Mesendoderm (in vitro differentiated cells): Measurements from ENCODE around the gene TMEM14A.

Experiments
- DNase-seq: peaks from one replicate; pipeline ENCODE4 v3.0.0; 2013
- H2AK5ac ChIP-seq: 2 replicates; pipeline ENCODE4 v1.6.1; 2013; ENCODE audit warnings: low read length, inconsistent platforms
- H2BK120ac ChIP-seq: 2 replicates; pipeline ENCODE4 v1.6.1; 2013; ENCODE audit warnings: low read depth, mild to moderate bottlenecking, low read length, moderate library complexity, mixed read lengths
- H2BK15ac ChIP-seq: replicated peaks from 2 replicates; pipeline ENCODE4 v1.6.1; 2013; ENCODE audit warnings: low read depth, mild to moderate bottlenecking, moderate library complexity
- H2BK5ac ChIP-seq: 2 replicates; pipeline ENCODE4 v1.6.1; 2013; ENCODE audit warnings: low read length, inconsistent platforms
- H3K18ac ChIP-seq: 2 replicates; pipeline ENCODE4 v1.6.1; 2013; ENCODE audit warnings: mild to moderate bottlenecking, low read length, mixed read lengths
- H3K23ac ChIP-seq: one replicate; pipeline ENCODE4 v1.6.1; 2013; ENCODE audit warnings: low read length
- H3K27ac ChIP-seq: 2 replicates; pipeline ENCODE4 v1.5.1; 2013; ENCODE audit warnings: low read depth, mild to moderate bottlenecking, inconsistent platforms, low read length, moderate library complexity
- H3K27me3 ChIP-seq: 2 replicates; pipeline ENCODE4 v1.6.1; 2013; ENCODE audit warnings: low read length, control low read depth, mild to moderate bottlenecking, inconsistent platforms; ENCODE audit not compliant: insufficient read depth, poor library complexity
- H3K36me3 ChIP-seq: 2 replicates; pipeline ENCODE4 v1.6.1; 2013; ENCODE audit warnings: low read length, inconsistent platforms; ENCODE audit not compliant: control insufficient read depth, insufficient read depth
- H3K4ac ChIP-seq: one replicate; pipeline ENCODE4 v1.6.1; 2013; ENCODE audit warnings: low read depth, mild to moderate bottlenecking, low read length, moderate library complexity
- H3K4me1 ChIP-seq: 2 replicates; pipeline ENCODE4 v1.6.1; 2013; ENCODE audit warnings: low read depth, low read length, inconsistent platforms; ENCODE audit not compliant: control insufficient read depth
- H3K4me2 ChIP-seq: 2 replicates; pipeline ENCODE4 v1.6.1; 2013; ENCODE audit warnings: low read length
- H3K4me3 ChIP-seq: 2 replicates; pipeline ENCODE4 v1.5.1; 2013; ENCODE audit warnings: mild to moderate bottlenecking, low read length
- H3K56ac ChIP-seq: one replicate; pipeline ENCODE4 v1.6.1; 2013; ENCODE audit warnings: low read length
- H3K79me1 ChIP-seq: 2 replicates; pipeline ENCODE4 v1.6.1; 2013; ENCODE audit warnings: low read length, inconsistent platforms
- H3K79me2 ChIP-seq: 2 replicates; pipeline ENCODE4 v1.6.1; 2013; ENCODE audit warnings: mild to moderate bottlenecking, low read length; ENCODE audit not compliant: control insufficient read depth, insufficient read depth
- H3K9ac ChIP-seq: 2 replicates; pipeline ENCODE4 v1.6.1; 2013; ENCODE audit warnings: low read length, inconsistent platforms
- H4K5ac ChIP-seq: one replicate; pipeline ENCODE4 v1.6.1; 2013; ENCODE audit warnings: low read length
- H4K8ac ChIP-seq: one replicate; pipeline ENCODE4 v1.6.1; 2013; ENCODE audit warnings: low read depth, mild to moderate bottlenecking, control low read depth, low read length, moderate library complexity
- WGBS: extraction: QIAGEN DNeasy Blood & Tissue Kit; methylation state at CpG from one replicate; pipeline ENCODE4 v1.1.7; 2013; ENCODE audit warnings: low lambda C conversion rate, missing lambda C conversion rate; ENCODE audit not compliant: insufficient coverage; ENCODE audit errors: extremely low coverage; 5-methylcytosine and 5-hydroxymethylcytosine counted together

Gene TMEM14A

DNA sequence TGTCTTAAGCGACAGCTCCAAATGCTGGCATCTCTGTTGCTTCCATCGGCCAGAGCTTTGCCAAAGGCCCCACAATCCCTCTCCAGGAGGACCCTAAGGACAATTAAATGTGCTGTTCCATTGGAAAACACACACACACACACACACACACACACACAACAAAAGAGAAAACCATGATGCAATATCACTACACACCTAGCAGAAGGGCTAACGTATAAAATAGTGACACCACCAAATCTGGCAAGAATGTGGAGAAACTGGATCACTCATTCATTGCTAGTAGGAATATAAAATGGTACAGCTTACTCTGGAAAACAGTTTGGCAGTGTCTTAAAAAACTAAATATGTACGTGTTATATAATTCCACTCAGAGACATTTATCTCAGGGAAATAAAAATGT lies 13.0 kb upstream of the TMEM14A start:
- Histone ChIP-seq H4K8ac (no peak overlapping the region), H3K79me2 (no peaks in the 10 kb centered on the region), H3K9ac (no peak overlapping the region), H2BK120ac (no peak overlapping the region), H3K79me1 (no peaks in the 10 kb centered on the region), H3K27ac (no peak overlapping the region), H3K18ac (no peak overlapping the region), H3K4me1 (no peaks in the 10 kb centered on the region), H3K4me3 (no peak overlapping the region), H2BK5ac (no peak overlapping the region), H3K4ac (no peak overlapping the region), H3K23ac (no peak overlapping the region), H3K27me3 (no peaks in the 10 kb centered on the region), H2BK15ac (no peak overlapping the region), H3K4me2 (no peak overlapping the region), H4K5ac (no peak overlapping the region), H3K36me3 (no peaks in the 10 kb centered on the region), H3K56ac (no peak overlapping the region), H2AK5ac (no peak overlapping the region)
- no CpG with 5 or more reads among the region's 4 CpGs for WGBS
- DNase-seq, result no peak

DNA sequence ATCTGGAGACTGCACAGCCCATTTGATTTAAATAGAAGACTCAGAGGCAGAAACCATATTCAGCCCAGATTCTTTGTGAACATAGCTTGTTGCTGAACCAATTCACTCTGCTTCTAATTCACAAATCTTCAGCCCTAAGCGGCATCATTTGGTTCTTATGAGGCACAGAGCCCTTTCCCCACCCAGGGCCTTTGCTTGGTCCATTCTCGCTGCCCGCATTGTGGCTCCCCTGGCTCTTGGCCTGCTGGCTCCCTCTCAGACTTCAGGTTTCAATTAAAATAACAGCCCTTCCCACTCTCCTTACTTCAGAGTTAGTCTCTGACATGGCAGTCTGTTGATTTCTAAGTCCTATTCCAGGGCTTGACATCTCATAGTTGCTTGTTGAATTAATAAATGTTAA lies 9.4 kb upstream of the TMEM14A start:
- no peak for DNase-seq
- no CpG with 5 or more reads among the region's 3 CpGs for WGBS

DNA sequence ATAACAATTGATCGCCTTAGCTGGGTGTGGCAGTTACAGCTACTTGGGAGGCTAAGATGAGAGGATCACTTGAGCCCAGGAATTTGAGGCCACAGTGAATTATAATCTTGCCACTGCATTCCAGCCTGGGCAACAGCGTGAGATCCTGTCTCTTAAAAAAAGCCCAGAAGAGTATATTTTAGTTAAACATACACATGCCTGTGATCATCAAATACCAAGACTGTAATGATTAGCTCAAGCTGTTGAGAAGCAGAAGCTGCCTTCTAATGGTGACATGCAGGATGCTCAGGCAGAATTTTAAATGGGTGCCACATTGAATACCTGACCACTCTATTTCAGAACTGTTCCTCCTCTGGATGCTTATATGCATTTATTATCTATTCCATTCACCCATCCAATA lies 8.9 kb upstream of the TMEM14A start:
- H3K79me1 ChIP-seq, result peaks cover 12% of the 10 kb centered on the region
- no peak for DNase-seq
- no peaks in the 10 kb centered on the region for H3K36me3 ChIP-seq
- no peaks in the 10 kb centered on the region for H3K27me3 ChIP-seq
- no peak overlapping the region for H4K5ac ChIP-seq
- H2BK120ac ChIP-seq, result no peak overlapping the region
- no peak overlapping the region for H2BK15ac ChIP-seq
- H3K4me3 ChIP-seq, result no peak overlapping the region
- no peak overlapping the region for H3K56ac ChIP-seq
- H2AK5ac ChIP-seq, result no peak overlapping the region
- no peak overlapping the region for H3K4me2 ChIP-seq
- peaks cover 11% of the 10 kb centered on the region for H3K4me1 ChIP-seq
- H3K79me2 ChIP-seq, result peaks cover 9% of the 10 kb centered on the region
- H2BK5ac ChIP-seq, result no peak overlapping the region
- H3K27ac ChIP-seq, result no peak overlapping the region
- no peak overlapping the region for H3K18ac ChIP-seq
- no CpG with 5 or more reads among the region's 2 CpGs for WGBS
- H3K9ac ChIP-seq, result no peak overlapping the region
- no peak overlapping the region for H3K4ac ChIP-seq
- no peak overlapping the region for H4K8ac ChIP-seq
- no peak overlapping the region for H3K23ac ChIP-seq

More for the DNA sequence above, 9.4 kb upstream of the TMEM14A start:
- Histone ChIP-seq H3K4me1 (peaks cover 11% of the 10 kb centered on the region), H2BK5ac (no peak overlapping the region), H3K79me2 (peaks cover 9% of the 10 kb centered on the region), H4K5ac (no peak overlapping the region), H3K27me3 (no peaks in the 10 kb centered on the region), H3K9ac (no peak overlapping the region), H3K18ac (no peak overlapping the region), H3K79me1 (peaks cover 12% of the 10 kb centered on the region), H3K4me2 (no peak overlapping the region), H3K36me3 (no peaks in the 10 kb centered on the region), H2BK120ac (no peak overlapping the region), H4K8ac (no peak overlapping the region), H2BK15ac (no peak overlapping the region), H3K4ac (no peak overlapping the region), H2AK5ac (no peak overlapping the region), H3K56ac (no peak overlapping the region), H3K27ac (no peak overlapping the region), H3K4me3 (no peak overlapping the region), H3K23ac (no peak overlapping the region)

DNA sequence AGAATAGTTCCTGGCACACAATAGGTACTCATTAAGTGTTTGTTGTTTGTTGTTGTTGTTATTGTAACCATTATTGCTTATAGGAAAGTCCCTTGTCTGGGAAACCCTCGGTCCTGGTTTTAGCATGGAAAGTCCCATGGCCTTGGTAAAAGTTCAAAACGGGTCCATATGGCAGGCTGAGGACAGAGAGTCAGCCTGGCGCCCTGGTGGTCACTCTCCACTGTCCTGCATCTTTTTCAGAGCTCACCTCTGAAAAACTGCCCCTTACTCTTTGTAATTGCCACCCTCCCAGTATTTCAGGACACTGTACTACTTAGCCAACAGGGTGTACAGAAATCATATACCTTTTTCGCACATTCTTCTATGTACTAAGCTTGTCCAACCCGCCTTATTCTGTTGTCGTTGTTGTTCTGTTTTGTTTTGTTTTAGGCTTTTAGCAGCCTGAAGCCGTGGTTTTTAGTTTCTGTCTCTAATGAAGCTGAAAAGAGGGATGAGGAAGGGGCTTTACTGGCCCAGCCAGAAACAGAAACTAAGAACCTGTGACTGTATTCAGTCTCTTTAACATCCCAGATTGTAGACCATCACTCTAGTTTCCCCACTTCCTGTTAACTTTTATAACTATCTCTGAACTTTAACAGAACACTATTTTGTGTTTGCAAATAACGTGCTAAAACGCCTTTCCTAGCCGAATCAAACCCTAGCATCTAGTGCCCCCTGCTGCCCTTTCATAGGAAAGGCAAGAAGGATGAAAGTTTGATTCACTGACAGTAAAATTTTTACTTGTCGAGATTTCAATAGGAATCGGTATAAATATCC lies 7.6 kb upstream of the TMEM14A start:
- peak; percentile 72 for DNase-seq
- no peaks in the 10 kb centered on the region for H3K36me3 ChIP-seq
- peaks cover 11% of the 10 kb centered on the region for H3K4me1 ChIP-seq
- no peak overlapping the region for H2BK120ac ChIP-seq
- H3K18ac ChIP-seq, result no peak overlapping the region
- H3K56ac ChIP-seq, result peak overlapping the region; percentile 1
- H2AK5ac ChIP-seq, result no peak overlapping the region
- no CpG with 5 or more reads among the region's 12 CpGs for WGBS
- no peak overlapping the region for H3K4me2 ChIP-seq
- no peak overlapping the region for H2BK15ac ChIP-seq
- H2BK5ac ChIP-seq, result no peak overlapping the region
- no peak overlapping the region for H4K8ac ChIP-seq
- no peak overlapping the region for H3K27ac ChIP-seq
- H3K4ac ChIP-seq, result no peak overlapping the region
- peaks cover 14% of the 10 kb centered on the region for H3K79me1 ChIP-seq
- no peaks in the 10 kb centered on the region for H3K27me3 ChIP-seq
- peaks cover 9% of the 10 kb centered on the region for H3K79me2 ChIP-seq
- peak overlapping the region; percentile 79 for H3K9ac ChIP-seq
- no peak overlapping the region for H3K4me3 ChIP-seq
- H4K5ac ChIP-seq, result no peak overlapping the region
- no peak overlapping the region for H3K23ac ChIP-seq

DNA sequence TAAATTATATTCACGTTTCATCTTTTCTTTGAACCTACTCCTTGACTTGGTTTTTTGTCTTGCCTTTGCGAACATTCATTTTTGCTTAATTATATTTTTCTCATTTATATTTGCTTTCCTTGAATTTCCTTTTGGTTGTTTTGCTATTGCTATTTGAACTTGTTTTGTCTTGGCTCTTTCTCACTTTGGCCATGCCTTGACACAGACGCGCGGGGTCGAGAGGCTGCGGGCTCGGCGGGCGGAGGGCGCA lies 7.1 kb upstream of the TMEM14A start:
- no peaks in the 10 kb centered on the region for H3K36me3 ChIP-seq
- no CpG with 5 or more reads among the region's 11 CpGs for WGBS

More for the DNA sequence above, 7.1 kb upstream of the TMEM14A start:
- peaks cover 14% of the 10 kb centered on the region for H3K79me1 ChIP-seq
- H3K9ac ChIP-seq, result peak overlapping the region; percentile 79
- peak overlapping the region; percentile 30 for H3K4me3 ChIP-seq
- H2BK15ac ChIP-seq, result no peak overlapping the region
- no peak overlapping the region for H2AK5ac ChIP-seq
- H3K56ac ChIP-seq, result peak overlapping the region; percentile 86
- H3K79me2 ChIP-seq, result peaks cover 9% of the 10 kb centered on the region
- no peak overlapping the region for H3K18ac ChIP-seq
- DNase-seq, result no peak
- H2BK5ac ChIP-seq, result no peak overlapping the region
- no peaks in the 10 kb centered on the region for H3K27me3 ChIP-seq
- H3K27ac ChIP-seq, result no peak overlapping the region
- H2BK120ac ChIP-seq, result no peak overlapping the region
- H3K4me2 ChIP-seq, result peak overlapping the region; percentile 72
- no peak overlapping the region for H4K8ac ChIP-seq
- no peak overlapping the region for H3K4ac ChIP-seq
- peaks cover 11% of the 10 kb centered on the region for H3K4me1 ChIP-seq
- no peak overlapping the region for H4K5ac ChIP-seq
- no peak overlapping the region for H3K23ac ChIP-seq
